ENCODE measurements around the gene SGTB. TPM values are rescaled to one million over a fixed set of nuclear protein-coding genes. Genes with fewer than 3 reads are reported as not detected.

SGTB gene
- total and polyA plus RNA-seq, 2 donors (not counting 1 experiment from before 2014, with no cell fraction given), result 1.8 to 5.5 TPM

GRCh38 chr5:65758546-65759144 lies 36.7 kb upstream of the SGTB start:
- Histone ChIP-seq H4K20me1 (ENCODE audit: control insufficient read depth, insufficient read depth, low read length, poor library complexity, severe bottlenecking) (no peaks in the 10 kb centered on the region), H3K27me3 (replicated peaks in 1 of 4; ENCODE audit: control extremely low read depth in 1 of 4, control insufficient read depth in 3 of 4, insufficient read depth in 4 of 4, low read length in 3 of 4) (no peaks in the 10 kb centered on the region), H3K9ac (ENCODE audit: low read length) (no peak overlapping the region), H3K9me3 (ENCODE audit: control extremely low read depth in 1 of 3, control insufficient read depth in 2 of 3, insufficient read depth in 1 of 3, low read length in 2 of 3) (no peaks in the 10 kb centered on the region), H3K4me1 (ENCODE audit: control insufficient read depth in 2 of 2, insufficient read depth in 2 of 2, low read length in 2 of 2) (no peaks in the 10 kb centered on the region), H3K27ac (ENCODE audit: low read length in 2 of 2) (no peak overlapping the region), H3K4me2 (replicated peaks; ENCODE audit: low read depth, low read length, poor library complexity, severe bottlenecking) (no peak overlapping the region), H3K36me3 (replicated peaks in 1 of 2; ENCODE audit: control extremely low read depth in 1 of 2, control insufficient read depth in 1 of 2, extremely low read depth in 1 of 2, insufficient read depth in 2 of 2, low read length in 1 of 2) (no peaks in the 10 kb centered on the region), H2AFZ (ENCODE audit: insufficient read depth, low read depth, low read length, poor library complexity, severe bottlenecking) (no peak overlapping the region), H3K79me2 (ENCODE audit: control insufficient read depth, insufficient read depth, low read length) (no peaks in the 10 kb centered on the region), H3K4me3 (ENCODE audit: control extremely low read depth in 1 of 5, extremely low read depth in 1 of 5, insufficient read depth in 1 of 5, low read depth in 2 of 5, low read length in 4 of 5) (no peak overlapping the region)
- no CpG with 5 or more reads among the region's 4 CpGs for WGBS (ENCODE audit: insufficient coverage)
- no peak overlapping the region for H3K27ac Mint-ChIP-seq
- H3K27me3 Mint-ChIP-seq, result no peaks in the 10 kb centered on the region
- no peak for ATAC-seq (ENCODE audit: low read depth)
- H3K9me3 Mint-ChIP-seq (ENCODE audit: insufficient read depth), result no peaks in the 10 kb centered on the region
- ChIA-PET CTCF (interaction anchor here (1.2 to 1.3 kb wide), 2 partner anchors 18 to 23 kb away, joined by 3 to 4 read pairs; no protein-coding TSS in a partner anchor), POLR2A (no interaction called here)
- TF ChIP-seq, protein P1, sequence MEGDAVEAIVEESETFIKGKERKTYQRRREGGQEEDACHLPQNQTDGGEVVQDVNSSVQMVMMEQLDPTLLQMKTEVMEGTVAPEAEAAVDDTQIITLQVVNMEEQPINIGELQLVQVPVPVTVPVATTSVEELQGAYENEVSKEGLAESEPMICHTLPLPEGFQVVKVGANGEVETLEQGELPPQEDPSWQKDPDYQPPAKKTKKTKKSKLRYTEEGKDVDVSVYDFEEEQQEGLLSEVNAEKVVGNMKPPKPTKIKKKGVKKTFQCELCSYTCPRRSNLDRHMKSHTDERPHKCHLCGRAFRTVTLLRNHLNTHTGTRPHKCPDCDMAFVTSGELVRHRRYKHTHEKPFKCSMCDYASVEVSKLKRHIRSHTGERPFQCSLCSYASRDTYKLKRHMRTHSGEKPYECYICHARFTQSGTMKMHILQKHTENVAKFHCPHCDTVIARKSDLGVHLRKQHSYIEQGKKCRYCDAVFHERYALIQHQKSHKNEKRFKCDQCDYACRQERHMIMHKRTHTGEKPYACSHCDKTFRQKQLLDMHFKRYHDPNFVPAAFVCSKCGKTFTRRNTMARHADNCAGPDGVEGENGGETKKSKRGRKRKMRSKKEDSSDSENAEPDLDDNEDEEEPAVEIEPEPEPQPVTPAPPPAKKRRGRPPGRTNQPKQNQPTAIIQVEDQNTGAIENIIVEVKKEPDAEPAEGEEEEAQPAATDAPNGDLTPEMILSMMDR (IDR thresholded peaks at IDR 0.05), result no peak
- TF ChIP-seq EZH2 (IDR thresholded peaks at IDR 0.05; ENCODE audit: borderline replicate concordance, insufficient read depth, low read depth, low read length, poor library complexity, severe bottlenecking), result no peak
- DNase-seq, result no peak
- peaks cover 1% of the 10 kb centered on the region for H3K4me1 Mint-ChIP-seq
- intact Hi-C loops (cut with micrococcal nuclease), result no loop called here
- no peak overlapping the region for H3K4me3 Mint-ChIP-seq

GRCh38 chr5:65753189-65753588 lies 31.3 kb upstream of the SGTB start:
- H3K27me3 ChIP-seq (replicated peaks in 1 of 4; ENCODE audit: control extremely low read depth in 1 of 4, control insufficient read depth in 3 of 4, insufficient read depth in 4 of 4, low read length in 3 of 4), result no peaks in the 10 kb centered on the region
- 83% methylated on average over 1 of the region's 8 CpGs for WGBS (ENCODE audit: insufficient coverage)
- H3K79me2 ChIP-seq (ENCODE audit: control insufficient read depth, insufficient read depth, low read length), result no peaks in the 10 kb centered on the region
- H3K9me3 ChIP-seq (ENCODE audit: control extremely low read depth in 1 of 3, control insufficient read depth in 2 of 3, insufficient read depth in 1 of 3, low read length in 2 of 3), result no peaks in the 10 kb centered on the region
- H2AFZ ChIP-seq (ENCODE audit: insufficient read depth, low read depth, low read length, poor library complexity, severe bottlenecking), result no peak overlapping the region
- no peaks in the 10 kb centered on the region for H3K36me3 ChIP-seq (replicated peaks in 1 of 2; ENCODE audit: control extremely low read depth in 1 of 2, control insufficient read depth in 1 of 2, extremely low read depth in 1 of 2, insufficient read depth in 2 of 2, low read length in 1 of 2)
- H3K4me3 ChIP-seq (ENCODE audit: control extremely low read depth in 1 of 5, extremely low read depth in 1 of 5, insufficient read depth in 1 of 5, low read depth in 2 of 5, low read length in 4 of 5), result no peak overlapping the region
- no peaks in the 10 kb centered on the region for H3K27me3 Mint-ChIP-seq
- no peaks in the 10 kb centered on the region for H3K9me3 Mint-ChIP-seq (ENCODE audit: insufficient read depth)
- intact Hi-C loops (cut with micrococcal nuclease), result no loop called here
- H3K4me2 ChIP-seq (replicated peaks; ENCODE audit: low read depth, low read length, poor library complexity, severe bottlenecking), result no peak overlapping the region
- ATAC-seq (ENCODE audit: low read depth) (no peak), DNase-seq (no peak)
- ChIA-PET POLR2A (no interaction called here), CTCF (no interaction called here)
- H3K9ac ChIP-seq (ENCODE audit: low read length), result no peak overlapping the region
- H4K20me1 ChIP-seq (ENCODE audit: control insufficient read depth, insufficient read depth, low read length, poor library complexity, severe bottlenecking), result no peaks in the 10 kb centered on the region
- H3K27ac Mint-ChIP-seq, result no peak overlapping the region
- H3K27ac ChIP-seq (ENCODE audit: low read length in 2 of 2), result no peak overlapping the region
- TF ChIP-seq, protein P1 (IDR thresholded peaks at IDR 0.05), result no peak
- no peak for TF ChIP-seq EZH2 (IDR thresholded peaks at IDR 0.05; ENCODE audit: borderline replicate concordance, insufficient read depth, low read depth, low read length, poor library complexity, severe bottlenecking)
- H3K4me3 Mint-ChIP-seq, result no peak overlapping the region
- H3K4me1 Mint-ChIP-seq, result no peaks in the 10 kb centered on the region
- no peaks in the 10 kb centered on the region for H3K4me1 ChIP-seq (ENCODE audit: control insufficient read depth in 2 of 2, insufficient read depth in 2 of 2, low read length in 2 of 2)
